Measurements from ENCODE around the gene PHPT1.

The PHPT1 gene

DNA sequence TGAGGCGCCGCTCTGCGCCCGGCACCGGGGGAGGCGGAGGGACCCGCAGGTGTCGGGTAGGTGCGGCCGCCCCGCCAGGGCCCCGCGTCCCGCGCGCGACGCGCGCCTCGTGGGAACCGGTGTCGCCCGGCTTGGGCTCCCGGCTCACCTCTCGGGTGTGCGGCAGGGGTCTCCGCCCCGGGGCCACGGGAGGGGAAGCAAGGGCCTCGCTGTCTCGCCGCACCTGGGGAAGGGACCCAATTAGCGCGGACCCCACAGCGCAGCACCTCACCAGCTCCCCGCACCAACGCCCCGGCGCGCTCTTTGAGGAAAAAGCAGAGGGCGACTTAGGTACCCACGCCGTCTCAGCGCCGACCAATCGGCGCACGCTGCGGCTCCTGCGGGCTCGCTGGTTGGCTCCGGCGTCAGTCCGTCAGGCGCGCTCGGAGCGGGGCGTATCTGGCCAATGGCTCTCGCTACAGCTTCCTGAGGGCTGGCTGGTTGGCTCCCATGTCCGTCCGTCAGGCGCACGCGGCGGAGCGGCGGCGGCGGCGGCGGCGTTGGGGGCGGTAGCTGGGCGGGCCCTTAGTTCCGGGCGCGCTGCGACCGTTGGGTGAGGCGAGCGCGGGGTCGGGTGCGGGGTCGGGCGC is 36.9 kb downstream of the PHPT1 start, which contains the start of gene TRAF2:
TRAF2 (plus strand) TSS at position 567 of the 629 bp plus-strand sequence. CDS start 12,225 bp downstream, outside the sequence.
- Histone ChIP-seq H3K27me3 (ENCODE audit: insufficient read depth, low read length, poor library complexity) (no peaks in the 10 kb centered on the region), H3K79me2 (ENCODE audit: insufficient read depth, low read length) (peaks cover 52% of the 10 kb centered on the region), H3K27ac (ENCODE audit: low read length) (peak within 1 kb of the TSS; percentile 89), H4K20me1 (ENCODE audit: insufficient read depth, low read length) (peaks cover 33% of the 10 kb centered on the region), H3K4me1 (ENCODE audit: insufficient read depth, low read length) (peaks cover 28% of the 10 kb centered on the region), H3K9ac (ENCODE audit: low read depth, low read length) (peak within 1 kb of the TSS; percentile 99), H3K4me3 (ENCODE audit: low read depth in 1 of 2, low read length in 2 of 2) (peak within 1 kb of the TSS; percentile 82 to 94), H3K9me3 (ENCODE audit: insufficient read depth, low read length, severe bottlenecking) (no peaks in the 10 kb centered on the region), H3K4me2 (ENCODE audit: insufficient read depth, low read length) (peak within 1 kb of the TSS; percentile 88), H3K36me3 (ENCODE audit: insufficient read depth, low read length) (peaks cover 32% of the 10 kb centered on the region), H2AFZ (ENCODE audit: low read depth, low read length) (peak within 1 kb of the TSS; percentile 86)
- DNase-seq (peak; percentile 99), ATAC-seq (ENCODE audit: insufficient read depth, low read depth) (peak; percentile 98)
- no peak for TF ChIP-seq EZH2 (IDR thresholded peaks at IDR 0.05; ENCODE audit: borderline replicate concordance, low read depth, low read length, severe bottlenecking)
- no peak for TF ChIP-seq CTCF (IDR thresholded peaks at IDR 0.05; ENCODE audit: borderline replicate concordance, extremely low read depth, low read length, poor library complexity, severe bottlenecking)

DNA sequence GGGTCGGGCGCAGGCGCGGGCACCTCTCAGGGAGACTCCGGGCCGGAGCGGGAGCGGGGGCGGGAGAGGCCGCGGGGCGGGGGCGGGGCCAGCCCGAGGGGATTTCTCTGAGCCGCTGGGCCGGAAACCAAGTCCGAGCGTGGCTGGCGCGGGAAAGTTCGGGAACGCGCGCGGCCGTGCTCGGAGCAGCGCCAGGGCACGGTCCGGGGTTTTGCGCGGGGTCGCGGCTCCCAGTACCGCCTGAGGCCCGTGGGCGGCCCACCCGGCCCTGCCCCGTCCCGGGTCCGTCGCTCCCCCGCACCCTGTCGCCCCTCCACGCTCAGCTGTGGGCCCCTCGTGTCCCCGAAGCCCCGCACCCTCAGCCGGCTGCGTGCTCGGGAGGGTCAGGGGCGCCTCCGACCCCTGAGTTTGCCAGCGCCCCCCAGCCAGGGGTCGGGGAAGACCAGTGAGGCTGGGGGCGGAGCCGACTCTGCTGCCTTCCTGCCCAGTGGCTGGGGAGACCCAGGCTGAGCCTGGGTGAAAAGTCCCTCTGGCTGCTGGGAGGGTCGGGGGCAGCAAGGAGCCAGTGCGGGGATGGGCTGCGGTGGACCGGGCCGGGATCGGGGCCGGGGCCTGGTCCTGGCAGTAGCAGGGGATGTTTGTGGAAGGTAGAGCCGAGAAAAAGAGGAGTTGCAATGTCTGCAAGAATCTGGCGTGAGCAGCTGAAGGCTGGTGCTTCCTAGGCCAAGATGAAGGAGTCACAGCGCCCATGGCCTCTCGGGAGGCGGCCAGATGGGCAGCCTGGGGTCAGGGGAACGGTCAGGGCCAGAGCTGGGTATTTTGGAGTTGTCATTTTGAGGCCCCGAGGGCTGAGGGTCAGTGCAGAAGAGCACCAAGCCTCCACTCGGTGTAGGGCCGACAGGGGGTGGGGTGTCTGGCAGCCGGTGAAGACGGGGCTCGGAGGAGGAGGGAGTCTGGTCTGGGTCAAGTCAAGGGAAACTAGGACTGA is 37.7 kb downstream of the PHPT1 start:
- H3K79me2 ChIP-seq (ENCODE audit: insufficient read depth, low read length) = peaks cover 60% of the 10 kb centered on the region
- peak overlapping the region; percentile 88 for H3K4me2 ChIP-seq (ENCODE audit: insufficient read depth, low read length)

DNA sequence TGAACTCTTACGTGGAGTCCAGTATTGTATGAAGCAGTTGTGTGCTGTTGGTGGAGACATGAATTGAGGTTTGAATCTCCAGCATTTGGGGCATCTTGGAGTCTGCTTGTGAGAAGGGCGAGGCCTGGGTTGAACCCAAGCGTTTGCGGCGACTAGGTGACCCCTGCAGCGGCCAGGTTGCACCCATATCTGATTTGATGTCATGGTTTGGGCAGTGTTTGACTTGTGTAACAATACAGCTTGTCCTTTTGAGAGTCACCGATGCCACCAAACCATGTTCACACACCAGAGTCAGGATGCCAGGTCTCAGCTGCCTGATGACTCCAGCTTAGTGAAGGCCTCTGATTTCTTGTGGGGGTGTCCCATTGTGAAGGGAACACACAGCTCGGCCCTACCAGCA is 39.2 kb downstream of the PHPT1 start:
- Histone ChIP-seq H4K20me1 (ENCODE audit: insufficient read depth, low read length) (peaks cover 43% of the 10 kb centered on the region), H3K79me2 (ENCODE audit: insufficient read depth, low read length) (peaks cover 73% of the 10 kb centered on the region), H3K27me3 (ENCODE audit: insufficient read depth, low read length, poor library complexity) (no peaks in the 10 kb centered on the region), H3K4me2 (ENCODE audit: insufficient read depth, low read length) (peak overlapping the region; percentile 88; the same call in 1 of the 2 replicates), H3K9me3 (ENCODE audit: insufficient read depth, low read length, severe bottlenecking) (no peaks in the 10 kb centered on the region), H3K36me3 (ENCODE audit: insufficient read depth, low read length) (peaks cover 40% of the 10 kb centered on the region), H3K4me3 (ENCODE audit: low read depth in 1 of 2, low read length in 2 of 2) (no peak overlapping the region), H3K27ac (ENCODE audit: low read length) (no peak overlapping the region), H3K9ac (ENCODE audit: low read depth, low read length) (no peak overlapping the region), H2AFZ (ENCODE audit: low read depth, low read length) (no peak overlapping the region), H3K4me1 (ENCODE audit: insufficient read depth, low read length) (peaks cover 28% of the 10 kb centered on the region)
- ATAC-seq (ENCODE audit: insufficient read depth, low read depth) (no peak), DNase-seq (no peak)
- TF ChIP-seq CTCF (IDR thresholded peaks at IDR 0.05; ENCODE audit: borderline replicate concordance, extremely low read depth, low read length, poor library complexity, severe bottlenecking) = no peak
- no peak for TF ChIP-seq EZH2 (IDR thresholded peaks at IDR 0.05; ENCODE audit: borderline replicate concordance, low read depth, low read length, severe bottlenecking)

More for the DNA sequence above, 37.7 kb downstream of the PHPT1 start:
- peaks cover 33% of the 10 kb centered on the region for H4K20me1 ChIP-seq (ENCODE audit: insufficient read depth, low read length)
- H3K27me3 ChIP-seq (ENCODE audit: insufficient read depth, low read length, poor library complexity) = no peaks in the 10 kb centered on the region
- H3K4me3 ChIP-seq (ENCODE audit: low read depth in 1 of 2, low read length in 2 of 2) = peak overlapping the region; percentile 82 to 94
- H2AFZ ChIP-seq (ENCODE audit: low read depth, low read length) = peak overlapping the region; percentile 71
- peak overlapping the region; percentile 89 for H3K27ac ChIP-seq (ENCODE audit: low read length)
- ATAC-seq (ENCODE audit: insufficient read depth, low read depth) = peak; percentile 16; the same call in 2 of the 3 replicates
- H3K9me3 ChIP-seq (ENCODE audit: insufficient read depth, low read length, severe bottlenecking) = no peaks in the 10 kb centered on the region
- H3K36me3 ChIP-seq (ENCODE audit: insufficient read depth, low read length) = peaks cover 32% of the 10 kb centered on the region
- TF ChIP-seq EZH2 (IDR thresholded peaks at IDR 0.05; ENCODE audit: borderline replicate concordance, low read depth, low read length, severe bottlenecking) (no peak), CTCF (IDR thresholded peaks at IDR 0.05; ENCODE audit: borderline replicate concordance, extremely low read depth, low read length, poor library complexity, severe bottlenecking) (no peak)
- DNase-seq = peak; percentile 42
- peak overlapping the region; percentile 99 for H3K9ac ChIP-seq (ENCODE audit: low read depth, low read length)
- H3K4me1 ChIP-seq (ENCODE audit: insufficient read depth, low read length) = peaks cover 28% of the 10 kb centered on the region
